Large intestine (tissue), 3 donors: ENCODE measurements around the gene CNOT9. TPM values are rescaled to one million over a fixed set of nuclear protein-coding genes. Genes with fewer than 3 reads are reported as not detected.

ENCODE experiments used
- DNase-seq, 2 donors: peaks; one replicate each; pipeline versions ENCODE4 v3.0.0 to v3.0.0-alpha.2; 2013
- H3K27ac ChIP-seq: one replicate; pipeline ENCODE4 v1.5.1; 2013; ENCODE audit warnings: low read length
- H3K27me3 ChIP-seq: 2 replicates; pipeline ENCODE4 v1.6.1; 2013; ENCODE audit warnings: low read length; ENCODE audit not compliant: control insufficient read depth, insufficient read depth
- H3K36me3 ChIP-seq: 2 replicates; pipeline ENCODE4 v1.6.1; 2013; ENCODE audit warnings: low read length; ENCODE audit not compliant: control insufficient read depth, insufficient read depth
- H3K4me1 ChIP-seq: one replicate; pipeline ENCODE4 v1.6.1; 2013; ENCODE audit warnings: low read length; ENCODE audit not compliant: control insufficient read depth, insufficient read depth
- H3K4me3 ChIP-seq: one replicate; pipeline ENCODE4 v1.5.1; 2013; ENCODE audit warnings: low read length
- H3K9me3 ChIP-seq: one replicate; pipeline ENCODE4 v1.6.1; 2013; ENCODE audit warnings: mild to moderate bottlenecking, low read depth, low read length, moderate library complexity; ENCODE audit not compliant: control insufficient read depth
- WGBS: methylation state at CpG from one replicate; pipeline ENCODE4 v1.1.5; 2013; ENCODE audit warnings: low lambda C conversion rate; ENCODE audit not compliant: insufficient coverage; 5-methylcytosine and 5-hydroxymethylcytosine counted together
- polyA plus RNA-seq: library from polyadenylated mRNA; unstranded; fragments of 120-200 nt; gene quantifications from one replicate; pipeline ENCODE4 v1.2.1, GENCODE V29; 2013

CNOT9 gene
- polyA plus RNA-seq, 1 donor, result 37.8 TPM

GRCh38 chr2:218618102-218618860, 49.6 kb downstream of the CNOT9 start:
- no peak for DNase-seq
- Histone ChIP-seq H3K9me3 (no peaks in the 10 kb centered on the region), H3K36me3 (no peaks in the 10 kb centered on the region), H3K27ac (no peak overlapping the region), H3K4me1 (no peaks in the 10 kb centered on the region), H3K27me3 (no peaks in the 10 kb centered on the region), H3K4me3 (no peak overlapping the region)
- no CpG with 5 or more reads among the region's 9 CpGs for WGBS

- no peak for DNase-seq
- Histone ChIP-seq H3K4me3 (no peak overlapping the region), H3K9me3 (no peaks in the 10 kb centered on the region), H3K4me1 (no peaks in the 10 kb centered on the region), H3K36me3 (no peaks in the 10 kb centered on the region), H3K27me3 (no peaks in the 10 kb centered on the region), H3K27ac (no peak overlapping the region)
- no CpG with 5 or more reads among the region's 7 CpGs for WGBS
These were observed 52.4 kb downstream of the CNOT9 start for GRCh38 chr2:218621007-218621406.

GRCh38 chr2:218622606-218623365, 54.1 kb downstream of the CNOT9 start:
- 89% methylated on average over 4 of the region's 7 CpGs for WGBS
- Histone ChIP-seq H3K27ac (no peak overlapping the region), H3K4me1 (no peaks in the 10 kb centered on the region), H3K36me3 (no peaks in the 10 kb centered on the region), H3K27me3 (no peaks in the 10 kb centered on the region), H3K4me3 (no peak overlapping the region), H3K9me3 (no peaks in the 10 kb centered on the region)
- no peak for DNase-seq

- Histone ChIP-seq H3K4me1 (no peaks in the 10 kb centered on the region), H3K36me3 (no peaks in the 10 kb centered on the region), H3K27ac (no peak overlapping the region), H3K27me3 (no peaks in the 10 kb centered on the region), H3K4me3 (no peak overlapping the region), H3K9me3 (no peaks in the 10 kb centered on the region)
- WGBS, result 71% methylated on average over 3 of the region's 3 CpGs
- no peak for DNase-seq
These were observed 54.7 kb downstream of the CNOT9 start for GRCh38 chr2:218623366-218623705.

- DNase-seq, result no peak
- no peaks in the 10 kb centered on the region for H3K9me3 ChIP-seq
- no CpG with 5 or more reads among the region's 4 CpGs for WGBS
- H3K4me3 ChIP-seq, result no peak overlapping the region
- H3K27me3 ChIP-seq, result no peaks in the 10 kb centered on the region
- no peak overlapping the region for H3K27ac ChIP-seq
- no peaks in the 10 kb centered on the region for H3K4me1 ChIP-seq
- H3K36me3 ChIP-seq, result no peaks in the 10 kb centered on the region
These were observed 57.7 kb downstream of the CNOT9 start for GRCh38 chr2:218626369-218626768.

- DNase-seq, result no peak
- Histone ChIP-seq H3K4me3 (no peak overlapping the region), H3K27ac (no peak overlapping the region), H3K4me1 (no peaks in the 10 kb centered on the region), H3K36me3 (peaks cover 2% of the 10 kb centered on the region), H3K9me3 (no peaks in the 10 kb centered on the region), H3K27me3 (no peaks in the 10 kb centered on the region)
- WGBS, result no CpG with 5 or more reads among the region's 4 CpGs
These were observed 59.3 kb downstream of the CNOT9 start for GRCh38 chr2:218627939-218628338.

- Histone ChIP-seq H3K27ac (no peak overlapping the region), H3K4me3 (no peak overlapping the region), H3K4me1 (no peaks in the 10 kb centered on the region), H3K36me3 (peaks cover 28% of the 10 kb centered on the region), H3K9me3 (no peaks in the 10 kb centered on the region), H3K27me3 (no peaks in the 10 kb centered on the region)
- DNase-seq, result no peak
- no CpG with 5 or more reads among the region's 4 CpGs for WGBS
These were observed 63.2 kb downstream of the CNOT9 start for GRCh38 chr2:218631837-218632236.

- H3K36me3 ChIP-seq, result peaks cover 62% of the 10 kb centered on the region
- H3K27ac ChIP-seq, result no peak overlapping the region
- no peaks in the 10 kb centered on the region for H3K27me3 ChIP-seq
- 100% methylated on average over 3 of the region's 5 CpGs for WGBS
- no peaks in the 10 kb centered on the region for H3K9me3 ChIP-seq
- no peak overlapping the region for H3K4me3 ChIP-seq
- DNase-seq, result no peak
- no peaks in the 10 kb centered on the region for H3K4me1 ChIP-seq
These were observed 67.1 kb downstream of the CNOT9 start for GRCh38 chr2:218635719-218636118.

GRCh38 chr2:218638372-218638771, 69.7 kb downstream of the CNOT9 start:
- WGBS, result no CpG with 5 or more reads among the region's 18 CpGs
- H3K9me3 ChIP-seq, result no peaks in the 10 kb centered on the region
- H3K27me3 ChIP-seq, result no peaks in the 10 kb centered on the region
- peaks cover 78% of the 10 kb centered on the region for H3K36me3 ChIP-seq
- H3K27ac ChIP-seq, result no peak overlapping the region
- no peak for DNase-seq
- no peak overlapping the region for H3K4me3 ChIP-seq
- no peaks in the 10 kb centered on the region for H3K4me1 ChIP-seq

- H3K4me1 ChIP-seq, result peaks cover 22% of the 10 kb centered on the region
- H3K4me3 ChIP-seq, result no peak overlapping the region
- H3K27ac ChIP-seq, result no peak overlapping the region
- no CpG with 5 or more reads among the region's 18 CpGs for WGBS
- peaks cover 76% of the 10 kb centered on the region for H3K36me3 ChIP-seq
- DNase-seq, result no peak
- H3K27me3 ChIP-seq, result no peaks in the 10 kb centered on the region
- no peaks in the 10 kb centered on the region for H3K9me3 ChIP-seq
These were observed 73.5 kb downstream of the CNOT9 start for GRCh38 chr2:218642121-218642656.
